HepG2 (cell line): ENCODE measurements around the gene HSDL2. TPM values are rescaled to one million over a fixed set of nuclear protein-coding genes. Genes with fewer than 3 reads are reported as not detected.

Experiments used
- AKNA ChIP-seq: sonication (generic); formaldehyde crosslinking; IDR thresholded peaks from 2 replicates; pipeline ENCODE4 v1.4.0; 2020; ENCODE audit warnings: missing genetic modification reagents, borderline replicate concordance
- ETS1 ChIP-seq: sonication (generic); formaldehyde crosslinking; IDR thresholded peaks from 2 replicates; pipeline ENCODE4 v1.4.0; 2020; ENCODE audit warnings: missing genetic modification reagents
- FOXP1 ChIP-seq, 2 experiments: fragments of 450-650 bp in 1 of 2; IDR thresholded peaks; 2 replicates each; pipeline ENCODE4 v1.6.1; 2017 to 2018; ENCODE audit warnings: antibody characterized with exemption in 1 of 2
- FUBP1 ChIP-seq: sonication (generic); formaldehyde crosslinking; IDR thresholded peaks from 2 replicates; pipeline ENCODE4 v1.5.1; 2020; ENCODE audit warnings: missing genetic modification reagents, mild to moderate bottlenecking, borderline replicate concordance
- GPN1 ChIP-seq: sonication (generic); formaldehyde crosslinking; IDR thresholded peaks from 2 replicates; pipeline ENCODE4 v1.5.1; 2020; ENCODE audit warnings: missing genetic modification reagents, borderline replicate concordance
- NR2C2 ChIP-seq: sonication (generic); formaldehyde crosslinking; IDR thresholded peaks from 2 replicates; pipeline ENCODE4 v1.4.0; 2020; ENCODE audit warnings: missing genetic modification reagents, mild to moderate bottlenecking, moderate library complexity, borderline replicate concordance
- RFX1 ChIP-seq: fragments of 450-650 bp; IDR thresholded peaks from 2 replicates; pipeline ENCODE4 v1.6.1; 2017
- SP1 ChIP-seq, 2 experiments: fragments of 450-650 bp in 1 of 2; sonication (generic) in 1 of 2; formaldehyde crosslinking in 1 of 2; IDR thresholded peaks; 2 replicates each; pipeline versions ENCODE4 v1.4.0 to v1.6.1; 2016 to 2020; ENCODE audit warnings: missing genetic modification reagents in 1 of 2
- SP4 ChIP-seq: sonication (generic); formaldehyde crosslinking; IDR thresholded peaks from 2 replicates; pipeline ENCODE4 v1.8.1; 2023; ENCODE audit warnings: mild to moderate bottlenecking, missing genetic modification reagents
- TRIM22 ChIP-seq: fragments of 450-650 bp; IDR thresholded peaks from 2 replicates; pipeline ENCODE4 v1.6.1; 2017
- ZEB1 ChIP-seq: IDR thresholded peaks from 2 replicates; pipeline ENCODE4 v1.6.1; 2012; ENCODE audit warnings: mild to moderate bottlenecking, low read depth, inconsistent platforms; ENCODE audit not compliant: insufficient replicate concordance
- ZFP90 ChIP-seq: sonication (generic); formaldehyde crosslinking; IDR thresholded peaks from 2 replicates; pipeline ENCODE4 v1.8.0; 2022; ENCODE audit warnings: missing genetic modification reagents, mild to moderate bottlenecking, inconsistent platforms, borderline replicate concordance
- ZNF432 ChIP-seq: sonication (generic); formaldehyde crosslinking; IDR thresholded peaks from 2 replicates; pipeline ENCODE4 v1.5.0; 2020; ENCODE audit warnings: missing genetic modification reagents, mild to moderate bottlenecking, borderline replicate concordance
- ZNF512 ChIP-seq: sonication (generic); formaldehyde crosslinking; IDR thresholded peaks from 2 replicates; pipeline ENCODE4 v1.4.0; 2020; ENCODE audit warnings: mild to moderate bottlenecking, missing genetic modification reagents
- ZSCAN12 ChIP-seq: sonication (generic); formaldehyde crosslinking; IDR thresholded peaks from 2 replicates; pipeline ENCODE4 v1.9.0; 2021; ENCODE audit warnings: mild to moderate bottlenecking, missing genetic modification reagents
- polyA plus RNA-seq, 8 experiments: library from polyadenylated mRNA; depleted of rRNA in 3 of 8; stranded (reverse) in 7 of 8; unstranded in 1 of 8; fragments of >200 nt; fragmentation: Illumina TruSeq in 4 of 8; extraction: Trizol in 4 of 8; gene quantifications; 2 replicates each; pipeline versions ENCODE4 v1.2.1 to v1.2.3, GENCODE V29; 2011 to 2016; ENCODE audit warnings: low read depth in 4 of 8, missing spikeins in 1 of 8, mixed read lengths in 1 of 8; ENCODE audit not compliant: insufficient read depth in 1 of 8
- total RNA-seq, 5 experiments: library from RNA; depleted of rRNA; stranded (reverse); fragments of >200 nt; fragmentation: Illumina TruSeq; extraction: Trizol; gene quantifications; 2 replicates each; pipeline ENCODE4 v1.2.3, GENCODE V29; 2016; ENCODE audit warnings: low read depth in 1 of 5
- TF ChIP-seq, protein P1 (sequence below): sonication (generic); formaldehyde crosslinking; IDR thresholded peaks from 2 replicates; pipeline ENCODE4 v1.8.0; 2022; ENCODE audit warnings: low read depth, missing genetic modification reagents

HSDL2 gene
- total and polyA plus RNA-seq, 2 of the 13 experiments (the other 11 are each of a cell fraction or from before 2014, with no cell fraction given): 55.3 to 80.2 TPM

- TF ChIP-seq ETS1 (CRISPR knock-in tag) (no peak), ZNF512 (CRISPR knock-in tag) (no peak), TRIM22 (no peak), SP4 (CRISPR knock-in tag) (no peak), NR2C2 (peak; percentile 50; the same call in 1 of the 2 replicates), ZFP90 (CRISPR knock-in tag) (no peak), FOXP1 (IDR thresholded peaks at IDR 0.05) (no peak), FOXP1 (CRISPR knock-in tag; IDR thresholded peaks at IDR 0.05) (no peak), ZEB1 (no peak), RFX1 (no peak), AKNA (no peak), FUBP1 (no peak), ZNF432 (no peak), ZSCAN12 (CRISPR knock-in tag) (no peak), GPN1 (CRISPR knock-in tag) (no peak), SP1 (IDR thresholded peaks at IDR 0.05) (no peak), SP1 (CRISPR knock-in tag; IDR thresholded peaks at IDR 0.05) (no peak)
- TF ChIP-seq, protein P1, sequence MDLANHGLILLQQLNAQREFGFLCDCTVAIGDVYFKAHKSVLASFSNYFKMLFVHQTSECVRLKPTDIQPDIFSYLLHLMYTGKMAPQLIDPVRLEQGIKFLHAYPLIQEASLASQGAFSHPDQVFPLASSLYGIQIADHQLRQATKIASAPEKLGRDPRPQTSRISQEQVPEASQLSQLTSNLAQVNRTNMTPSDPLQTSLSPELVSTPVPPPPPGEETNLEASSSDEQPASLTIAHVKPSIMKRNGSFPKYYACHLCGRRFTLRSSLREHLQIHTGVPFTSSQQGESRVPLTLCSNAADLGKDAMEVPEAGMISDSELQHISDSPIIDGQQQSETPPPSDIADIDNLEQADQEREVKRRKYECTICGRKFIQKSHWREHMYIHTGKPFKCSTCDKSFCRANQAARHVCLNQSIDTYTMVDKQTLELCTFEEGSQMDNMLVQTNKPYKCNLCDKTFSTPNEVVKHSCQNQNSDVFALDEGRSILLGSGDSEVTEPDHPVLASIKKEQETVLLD: peak; percentile 80
Observed at GRCh38 chr9:112380102-112380824, at the start of gene HSDL2 (continued).
